SK-N-SH (cell line): ENCODE data around the gene ACTL7A.

ENCODE experiments used
- CTCF ChIP-seq: fragments of 200-600 bp; sonication (generic); IDR thresholded peaks from 2 replicates; pipeline ENCODE4 v1.6.1; 2017; ENCODE audit warnings: antibody characterized with exemption, mild to moderate bottlenecking, moderate library complexity
- GATA2 ChIP-seq: sonication (generic); formaldehyde crosslinking; IDR thresholded peaks from 2 replicates; pipeline ENCODE4 v1.5.0; 2020; ENCODE audit warnings: mild to moderate bottlenecking, missing genetic modification reagents
- JUND ChIP-seq: IDR thresholded peaks from 2 replicates; pipeline ENCODE4 v1.4.0; 2012
- NFIC ChIP-seq: IDR thresholded peaks from 2 replicates; pipeline ENCODE4 v1.4.0; 2012; ENCODE audit warnings: borderline replicate concordance
- RAD21 ChIP-seq: IDR thresholded peaks from 2 replicates; pipeline ENCODE4 v1.6.1; 2012; ENCODE audit warnings: mild to moderate bottlenecking, low read length
- REST ChIP-seq: IDR thresholded peaks from 2 replicates; pipeline ENCODE4 v1.6.1; 2012; ENCODE audit warnings: mild to moderate bottlenecking, low read depth, low read length, moderate library complexity
- SIN3A ChIP-seq: IDR thresholded peaks from 2 replicates; pipeline ENCODE4 v1.6.1; 2012; ENCODE audit warnings: low read depth, mild to moderate bottlenecking, low read length, moderate library complexity, borderline replicate concordance
- SMC3 ChIP-seq: IDR thresholded peaks from 2 replicates; pipeline ENCODE4 v1.6.1; 2012; ENCODE audit warnings: low read depth, low read length, improper control_type of control experiment
- TAF1 ChIP-seq: IDR thresholded peaks from 2 replicates; pipeline ENCODE4 v1.6.1; 2012; ENCODE audit warnings: low read depth, mild to moderate bottlenecking, low read length, moderate library complexity, borderline replicate concordance
- TCF12 ChIP-seq: IDR thresholded peaks from 2 replicates; pipeline ENCODE4 v1.4.0; 2012
- TEAD4 ChIP-seq: IDR thresholded peaks from 2 replicates; pipeline ENCODE4 v1.4.0; 2012; ENCODE audit warnings: mild to moderate bottlenecking, borderline replicate concordance; ENCODE audit not compliant: insufficient read depth
- USF1 ChIP-seq: IDR thresholded peaks from 2 replicates; pipeline ENCODE4 v1.4.0; 2012; ENCODE audit warnings: low read depth, borderline replicate concordance
- ZBTB33 ChIP-seq: IDR thresholded peaks from 2 replicates; pipeline ENCODE4 v1.4.0; 2012; ENCODE audit warnings: low read depth, borderline replicate concordance

DNA sequence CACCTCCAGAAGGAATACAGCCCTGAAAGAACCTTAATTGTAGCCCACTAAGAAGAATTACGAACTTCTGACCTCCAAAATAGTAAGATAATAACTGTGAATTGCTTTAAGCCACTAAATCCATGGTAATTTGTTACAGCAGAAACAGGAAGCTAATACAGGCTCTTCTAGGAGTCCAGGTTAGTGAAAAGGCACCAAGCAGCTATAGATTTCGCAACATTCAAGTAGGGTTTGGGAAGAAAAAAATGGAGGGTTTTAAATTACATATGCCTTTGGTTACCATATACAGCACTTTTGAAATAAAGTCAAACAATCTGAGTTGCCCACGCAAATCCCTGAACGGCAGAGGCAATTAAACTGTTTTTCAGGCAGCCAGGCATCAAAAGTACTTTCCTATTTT lies 1.7 kb upstream of the ACTL7A start:
- TF ChIP-seq USF1 (no peak), JUND (no peak), ZBTB33 (no peak), GATA2 (no peak), CTCF (no peak), SMC3 (no peak), TEAD4 (no peak), RAD21 (no peak), NFIC (no peak), TCF12 (no peak), REST (no peak), TAF1 (no peak), SIN3A (no peak)
